GM23338 (cell line): ENCODE data around the gene BCAP31. TPM values are rescaled to one million over a fixed set of nuclear protein-coding genes. Genes with fewer than 3 reads are reported as not detected.

Source experiments
- ATAC-seq: fragments of 200-7000 bp; cut with Tn5 transposase; 3 replicates; pipeline ENCODE4 v1.9.1; 2020
- DNase-seq: peaks from one replicate; pipeline ENCODE4 v3.0.0-alpha.2; 2015; ENCODE audit warnings: low spot score
- H2AFZ ChIP-seq: fragments of 200-600 bp; sonication (generic); 2 replicates; pipeline ENCODE4 v1.8.0; 2016; ENCODE audit warnings: antibody characterized with exemption, mild to moderate bottlenecking, moderate library complexity
- H3F3A ChIP-seq: fragments of 200-600 bp; sonication (generic); replicated peaks from 2 replicates; pipeline ENCODE4 v1.8.0; 2017; ENCODE audit warnings: antibody characterized with exemption, mixed run types, low read depth
- H3K27ac ChIP-seq: fragments of 200-600 bp; sonication (generic); 2 replicates; pipeline ENCODE4 v1.6.1; 2016; ENCODE audit warnings: low read depth
- H3K27me3 ChIP-seq: fragments of 200-600 bp; sonication (generic); 2 replicates; pipeline ENCODE4 v1.8.0; 2016; ENCODE audit warnings: mild to moderate bottlenecking, mixed run types, moderate library complexity; ENCODE audit not compliant: insufficient read depth
- H3K36me3 ChIP-seq: fragments of 200-600 bp; sonication (generic); 2 replicates; pipeline ENCODE4 v1.8.0; 2016; ENCODE audit warnings: mild to moderate bottlenecking; ENCODE audit not compliant: insufficient read depth
- H3K4me1 ChIP-seq: fragments of 200-600 bp; sonication (generic); 2 replicates; pipeline ENCODE4 v1.8.0; 2016; ENCODE audit warnings: mild to moderate bottlenecking, moderate library complexity; ENCODE audit not compliant: insufficient read depth
- H3K4me2 ChIP-seq: fragments of 200-600 bp; sonication (generic); 2 replicates; pipeline ENCODE4 v1.7.1; 2017; ENCODE audit warnings: mixed run types
- H3K4me3 ChIP-seq: fragments of 200-600 bp; sonication (generic); 2 replicates; pipeline ENCODE4 v1.6.1; 2016; ENCODE audit warnings: mixed run types
- H3K79me2 ChIP-seq: fragments of 200-600 bp; sonication (generic); replicated peaks from 2 replicates; pipeline ENCODE4 v1.8.0; 2017; ENCODE audit warnings: mild to moderate bottlenecking; ENCODE audit not compliant: insufficient read depth
- H3K9me2 ChIP-seq: fragments of 200-600 bp; sonication (generic); 2 replicates; pipeline ENCODE4 v1.8.0; 2017; ENCODE audit not compliant: insufficient read depth
- H4K20me1 ChIP-seq: fragments of 200-600 bp; sonication (generic); replicated peaks from 2 replicates; pipeline ENCODE4 v1.8.0; 2017; ENCODE audit warnings: mild to moderate bottlenecking; ENCODE audit not compliant: insufficient read depth
- H3K27ac Mint-ChIP-seq: 2 replicates; pipeline ENCODE4 v1.8.0; 2020; ENCODE audit warnings: inconsistent platforms, mild to moderate bottlenecking, moderate library complexity, mixed read lengths
- H3K27me3 Mint-ChIP-seq: 3 replicates; pipeline ENCODE4 v1.8.0; 2022; ENCODE audit warnings: low read depth, mild to moderate bottlenecking, moderate library complexity, mixed read lengths, inconsistent platforms; ENCODE audit not compliant: insufficient read depth, poor library complexity
- H3K36me3 Mint-ChIP-seq: 3 replicates; pipeline ENCODE4 v1.8.0; 2021; ENCODE audit warnings: low read depth, mild to moderate bottlenecking, inconsistent platforms, moderate library complexity, mixed read lengths
- H3K4me1 Mint-ChIP-seq: 3 replicates; pipeline ENCODE4 v1.8.0; 2020; ENCODE audit warnings: mild to moderate bottlenecking, inconsistent platforms, mixed read lengths
- H3K4me3 Mint-ChIP-seq: 3 replicates; pipeline ENCODE4 v1.8.0; 2021; ENCODE audit warnings: moderate library complexity, mild to moderate bottlenecking, inconsistent platforms, mixed read lengths
- H3K9me3 Mint-ChIP-seq: 3 replicates; pipeline ENCODE4 v1.8.0; 2020; ENCODE audit warnings: moderate library complexity, mild to moderate bottlenecking, inconsistent platforms, mixed read lengths
- JUNB ChIP-seq: IDR thresholded peaks from one replicate; pipeline ENCODE4 v1.6.1; 2016; ENCODE audit warnings: antibody characterized with exemption; ENCODE audit not compliant: unreplicated experiment
- ZNF331 ChIP-seq: fragments of 250-450 bp; sonication (Bioruptor Pico); IDR thresholded peaks from 2 replicates; pipeline ENCODE4 v1.5.0; 2020; ENCODE audit warnings: low read depth, mild to moderate bottlenecking, moderate library complexity
- ZNF462 ChIP-seq: fragments of 250-450 bp; sonication (Bioruptor Pico); IDR thresholded peaks from 2 replicates; pipeline ENCODE4 v1.5.0; 2020; ENCODE audit warnings: mild to moderate bottlenecking, moderate library complexity
- polyA plus RNA-seq: library from polyadenylated mRNA; unstranded; fragments of >200 nt; fragmentation: Nextera tagmentation; extraction: Ambion mirVana; gene quantifications from 2 replicates; pipeline ENCODE4 v1.2.1, GENCODE V29; 2016
- total RNA-seq: library from RNA; depleted of rRNA; stranded (reverse); fragments of >200 nt; shearing (Covaris generic); gene quantifications from 2 replicates; pipeline ENCODE4 v1.2.3, GENCODE V29; 2014
- TF ChIP-seq, protein P1 (sequence below): IDR thresholded peaks from 2 replicates; pipeline ENCODE4 v1.6.1; 2016; ENCODE audit warnings: antibody characterized with exemption
- TF ChIP-seq, protein P2 (sequence below): IDR thresholded peaks from one replicate; pipeline ENCODE4 v1.6.1; 2018; ENCODE audit warnings: antibody characterized with exemption; ENCODE audit not compliant: unreplicated experiment

The BCAP31 gene
- total and polyA plus RNA-seq, 2 experiments from 2014 or later = 85.0 to 145 TPM

DNA sequence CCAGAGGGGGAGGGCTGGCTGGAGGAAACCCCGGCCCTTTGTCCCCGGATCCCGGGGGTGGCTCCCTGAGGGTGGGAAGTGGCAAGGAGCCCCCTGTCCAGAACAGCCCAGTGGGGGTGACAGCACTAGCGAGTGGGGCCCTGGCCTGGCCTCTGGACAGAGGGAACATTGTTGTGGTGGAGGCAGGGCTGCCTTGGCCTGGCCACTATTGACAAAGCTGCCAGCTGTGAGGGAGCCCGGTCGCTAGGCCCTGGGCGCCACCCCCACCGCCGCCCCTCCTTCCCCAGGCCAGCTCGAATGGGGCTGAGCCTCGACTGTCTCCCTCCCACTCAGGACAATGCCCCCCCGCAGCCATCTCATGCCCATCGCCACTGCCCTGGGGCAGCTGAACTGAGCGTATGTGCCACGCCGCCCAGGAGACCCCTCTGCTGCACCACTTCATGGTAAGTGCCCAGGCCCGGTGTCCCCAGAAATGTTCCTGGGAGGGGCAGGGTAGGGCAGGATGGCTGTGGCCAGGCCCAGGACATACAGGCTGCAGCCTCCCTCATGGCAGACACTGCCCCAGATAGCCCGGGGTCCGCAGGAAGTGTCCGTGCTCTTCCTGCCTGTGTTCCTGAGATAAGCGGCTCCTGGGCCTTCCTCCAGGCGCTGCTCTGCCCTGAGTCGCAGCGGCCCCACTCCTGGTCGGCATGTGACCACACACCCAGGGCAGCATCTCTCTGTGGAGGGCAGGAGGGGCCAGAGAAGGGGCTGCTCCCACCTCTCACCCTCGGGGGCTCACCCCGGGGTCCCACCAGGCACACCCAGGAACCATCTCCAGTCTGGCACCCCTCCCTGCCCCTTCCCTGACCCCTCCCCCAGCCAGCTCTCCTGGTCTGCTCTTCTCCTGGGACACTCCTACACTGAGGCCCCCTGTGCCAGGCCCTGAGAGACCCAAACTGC, 41.2 kb upstream of the BCAP31 start (continued):
- no peak for TF ChIP-seq ZNF462 (CRISPR knock-in tag)
- TF ChIP-seq, protein P1, sequence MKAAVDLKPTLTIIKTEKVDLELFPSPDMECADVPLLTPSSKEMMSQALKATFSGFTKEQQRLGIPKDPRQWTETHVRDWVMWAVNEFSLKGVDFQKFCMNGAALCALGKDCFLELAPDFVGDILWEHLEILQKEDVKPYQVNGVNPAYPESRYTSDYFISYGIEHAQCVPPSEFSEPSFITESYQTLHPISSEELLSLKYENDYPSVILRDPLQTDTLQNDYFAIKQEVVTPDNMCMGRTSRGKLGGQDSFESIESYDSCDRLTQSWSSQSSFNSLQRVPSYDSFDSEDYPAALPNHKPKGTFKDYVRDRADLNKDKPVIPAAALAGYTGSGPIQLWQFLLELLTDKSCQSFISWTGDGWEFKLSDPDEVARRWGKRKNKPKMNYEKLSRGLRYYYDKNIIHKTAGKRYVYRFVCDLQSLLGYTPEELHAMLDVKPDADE = no peak

- Histone ChIP-seq H3K4me1 (no peaks in the 10 kb centered on the region), H3K9me2 (no peaks in the 10 kb centered on the region), H2AFZ (no peak overlapping the region), H3K4me3 (no peak overlapping the region), H3F3A (no peaks in the 10 kb centered on the region), H3K4me2 (no peak overlapping the region), H3K27me3 (no peaks in the 10 kb centered on the region), H4K20me1 (no peaks in the 10 kb centered on the region), H3K36me3 (no peaks in the 10 kb centered on the region), H3K27ac (no peak overlapping the region), H3K79me2 (no peaks in the 10 kb centered on the region)
- peaks cover 5% of the 10 kb centered on the region; the same call in 2 of the 3 replicates for H3K4me1 Mint-ChIP-seq
- DNase-seq = no peak
- H3K9me3 Mint-ChIP-seq = no peaks in the 10 kb centered on the region
- no peak overlapping the region for H3K27ac Mint-ChIP-seq
- H3K4me3 Mint-ChIP-seq = no peak overlapping the region
- peaks cover 6% of the 10 kb centered on the region for H3K27me3 Mint-ChIP-seq
- no peaks in the 10 kb centered on the region for H3K36me3 Mint-ChIP-seq
- ATAC-seq = no peak
- TF ChIP-seq JUNB (no peak), ZNF331 (no peak)
- TF ChIP-seq, protein P1 = no peak
- TF ChIP-seq, protein P2, sequence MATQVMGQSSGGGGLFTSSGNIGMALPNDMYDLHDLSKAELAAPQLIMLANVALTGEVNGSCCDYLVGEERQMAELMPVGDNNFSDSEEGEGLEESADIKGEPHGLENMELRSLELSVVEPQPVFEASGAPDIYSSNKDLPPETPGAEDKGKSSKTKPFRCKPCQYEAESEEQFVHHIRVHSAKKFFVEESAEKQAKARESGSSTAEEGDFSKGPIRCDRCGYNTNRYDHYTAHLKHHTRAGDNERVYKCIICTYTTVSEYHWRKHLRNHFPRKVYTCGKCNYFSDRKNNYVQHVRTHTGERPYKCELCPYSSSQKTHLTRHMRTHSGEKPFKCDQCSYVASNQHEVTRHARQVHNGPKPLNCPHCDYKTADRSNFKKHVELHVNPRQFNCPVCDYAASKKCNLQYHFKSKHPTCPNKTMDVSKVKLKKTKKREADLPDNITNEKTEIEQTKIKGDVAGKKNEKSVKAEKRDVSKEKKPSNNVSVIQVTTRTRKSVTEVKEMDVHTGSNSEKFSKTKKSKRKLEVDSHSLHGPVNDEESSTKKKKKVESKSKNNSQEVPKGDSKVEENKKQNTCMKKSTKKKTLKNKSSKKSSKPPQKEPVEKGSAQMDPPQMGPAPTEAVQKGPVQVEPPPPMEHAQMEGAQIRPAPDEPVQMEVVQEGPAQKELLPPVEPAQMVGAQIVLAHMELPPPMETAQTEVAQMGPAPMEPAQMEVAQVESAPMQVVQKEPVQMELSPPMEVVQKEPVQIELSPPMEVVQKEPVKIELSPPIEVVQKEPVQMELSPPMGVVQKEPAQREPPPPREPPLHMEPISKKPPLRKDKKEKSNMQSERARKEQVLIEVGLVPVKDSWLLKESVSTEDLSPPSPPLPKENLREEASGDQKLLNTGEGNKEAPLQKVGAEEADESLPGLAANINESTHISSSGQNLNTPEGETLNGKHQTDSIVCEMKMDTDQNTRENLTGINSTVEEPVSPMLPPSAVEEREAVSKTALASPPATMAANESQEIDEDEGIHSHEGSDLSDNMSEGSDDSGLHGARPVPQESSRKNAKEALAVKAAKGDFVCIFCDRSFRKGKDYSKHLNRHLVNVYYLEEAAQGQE = no peak
Measured at GRCh38 chrX:153764786-153765137, 40.6 kb upstream of the BCAP31 start.
